ENCODE results near the gene MYL7.

Gene MYL7

GRCh38 chr7:44099669-44100068 lies 41.5 kb downstream of the MYL7 start:
- H3K9ac ChIP-seq (ENCODE audit: low read length): no peak overlapping the region
- no peak overlapping the region for H3K4me3 ChIP-seq (ENCODE audit: low read length)
- DNase-seq (ENCODE audit: low read depth): no peak
- peaks cover 51% of the 10 kb centered on the region for H3K4me1 ChIP-seq (ENCODE audit: control insufficient read depth, insufficient read depth, low read length)
- no peaks in the 10 kb centered on the region for H3K9me3 ChIP-seq (ENCODE audit: control insufficient read depth, low read length)
- no peaks in the 10 kb centered on the region for H3K36me3 ChIP-seq (ENCODE audit: control insufficient read depth, insufficient read depth, low read length, severe bottlenecking)
- no peaks in the 10 kb centered on the region for H3K27me3 ChIP-seq (replicated peaks; ENCODE audit: control insufficient read depth, insufficient read depth, low read length)

GRCh38 chr7:44098092-44099068 lies 42.8 kb downstream of the MYL7 start:
- no peaks in the 10 kb centered on the region for H3K27me3 ChIP-seq (replicated peaks; ENCODE audit: control insufficient read depth, insufficient read depth, low read length)
- no peak for DNase-seq (ENCODE audit: low read depth)
- no peak overlapping the region for H3K9ac ChIP-seq (ENCODE audit: low read length)
- no peaks in the 10 kb centered on the region for H3K36me3 ChIP-seq (ENCODE audit: control insufficient read depth, insufficient read depth, low read length, severe bottlenecking)
- H3K4me3 ChIP-seq (ENCODE audit: low read length): no peak overlapping the region
- peaks cover 57% of the 10 kb centered on the region for H3K4me1 ChIP-seq (ENCODE audit: control insufficient read depth, insufficient read depth, low read length)
- H3K9me3 ChIP-seq (ENCODE audit: control insufficient read depth, low read length): no peaks in the 10 kb centered on the region

- Histone ChIP-seq H3K9me3 (ENCODE audit: control insufficient read depth, low read length) (no peaks in the 10 kb centered on the region), H3K9ac (ENCODE audit: low read length) (no peak overlapping the region)
- DNase-seq (ENCODE audit: low read depth): no peak
Measured at GRCh38 chr7:44097064-44097932, 43.8 kb downstream of the MYL7 start.

GRCh38 chr7:44096326-44096881 lies 44.7 kb downstream of the MYL7 start:
- Histone ChIP-seq H3K9me3 (ENCODE audit: control insufficient read depth, low read length) (no peaks in the 10 kb centered on the region), H3K27me3 (replicated peaks; ENCODE audit: control insufficient read depth, insufficient read depth, low read length) (no peaks in the 10 kb centered on the region), H3K4me3 (ENCODE audit: low read length) (no peak overlapping the region), H3K36me3 (ENCODE audit: control insufficient read depth, insufficient read depth, low read length, severe bottlenecking) (no peaks in the 10 kb centered on the region), H3K4me1 (ENCODE audit: control insufficient read depth, insufficient read depth, low read length) (peaks cover 41% of the 10 kb centered on the region), H3K9ac (ENCODE audit: low read length) (no peak overlapping the region)
- DNase-seq (ENCODE audit: low read depth): no peak

More at GRCh38 chr7:44097064-44097932, 43.8 kb downstream of the MYL7 start:
- H3K27me3 ChIP-seq (replicated peaks; ENCODE audit: control insufficient read depth, insufficient read depth, low read length): no peaks in the 10 kb centered on the region
- H3K4me3 ChIP-seq (ENCODE audit: low read length): no peak overlapping the region
- peaks cover 49% of the 10 kb centered on the region for H3K4me1 ChIP-seq (ENCODE audit: control insufficient read depth, insufficient read depth, low read length)
- no peaks in the 10 kb centered on the region for H3K36me3 ChIP-seq (ENCODE audit: control insufficient read depth, insufficient read depth, low read length, severe bottlenecking)

GRCh38 chr7:44095781-44096180 lies 45.4 kb downstream of the MYL7 start:
- no peak overlapping the region for H3K4me3 ChIP-seq (ENCODE audit: low read length)
- H3K36me3 ChIP-seq (ENCODE audit: control insufficient read depth, insufficient read depth, low read length, severe bottlenecking): no peaks in the 10 kb centered on the region
- DNase-seq (ENCODE audit: low read depth): no peak
- H3K4me1 ChIP-seq (ENCODE audit: control insufficient read depth, insufficient read depth, low read length): peaks cover 36% of the 10 kb centered on the region
- H3K27me3 ChIP-seq (replicated peaks; ENCODE audit: control insufficient read depth, insufficient read depth, low read length): no peaks in the 10 kb centered on the region
- H3K9me3 ChIP-seq (ENCODE audit: control insufficient read depth, low read length): no peaks in the 10 kb centered on the region
- peak overlapping the region; percentile 65 for H3K9ac ChIP-seq (ENCODE audit: low read length)

GRCh38 chr7:44094883-44095592 lies 46.1 kb downstream of the MYL7 start:
- peak overlapping the region; percentile 2 for H3K4me3 ChIP-seq (ENCODE audit: low read length)
- peak overlapping the region; percentile 65 for H3K9ac ChIP-seq (ENCODE audit: low read length)
- no peak for DNase-seq (ENCODE audit: low read depth)
- H3K9me3 ChIP-seq (ENCODE audit: control insufficient read depth, low read length): no peaks in the 10 kb centered on the region
- H3K4me1 ChIP-seq (ENCODE audit: control insufficient read depth, insufficient read depth, low read length): peaks cover 30% of the 10 kb centered on the region
- H3K36me3 ChIP-seq (ENCODE audit: control insufficient read depth, insufficient read depth, low read length, severe bottlenecking): no peaks in the 10 kb centered on the region
- H3K27me3 ChIP-seq (replicated peaks; ENCODE audit: control insufficient read depth, insufficient read depth, low read length): no peaks in the 10 kb centered on the region

GRCh38 chr7:44094365-44094764 lies 46.8 kb downstream of the MYL7 start:
- H3K4me1 ChIP-seq (ENCODE audit: control insufficient read depth, insufficient read depth, low read length): peaks cover 32% of the 10 kb centered on the region
- H3K9me3 ChIP-seq (ENCODE audit: control insufficient read depth, low read length): no peaks in the 10 kb centered on the region
- H3K4me3 ChIP-seq (ENCODE audit: low read length): peak overlapping the region; percentile 2
- H3K9ac ChIP-seq (ENCODE audit: low read length): peak overlapping the region; percentile 65
- H3K27me3 ChIP-seq (replicated peaks; ENCODE audit: control insufficient read depth, insufficient read depth, low read length): no peaks in the 10 kb centered on the region
- no peak for DNase-seq (ENCODE audit: low read depth)
- H3K36me3 ChIP-seq (ENCODE audit: control insufficient read depth, insufficient read depth, low read length, severe bottlenecking): no peaks in the 10 kb centered on the region

- DNase-seq (ENCODE audit: low read depth): no peak
- no peaks in the 10 kb centered on the region for H3K36me3 ChIP-seq (ENCODE audit: control insufficient read depth, insufficient read depth, low read length, severe bottlenecking)
- H3K9ac ChIP-seq (ENCODE audit: low read length): no peak overlapping the region
- H3K27me3 ChIP-seq (replicated peaks; ENCODE audit: control insufficient read depth, insufficient read depth, low read length): no peaks in the 10 kb centered on the region
- H3K4me1 ChIP-seq (ENCODE audit: control insufficient read depth, insufficient read depth, low read length): peaks cover 42% of the 10 kb centered on the region
- no peak overlapping the region for H3K4me3 ChIP-seq (ENCODE audit: low read length)
- H3K9me3 ChIP-seq (ENCODE audit: control insufficient read depth, low read length): no peaks in the 10 kb centered on the region
Measured at GRCh38 chr7:44093102-44093641, 48.0 kb downstream of the MYL7 start.

Measured in adipocyte (in vitro differentiated cells).